Caco-2 (cell line): Measurements from ENCODE around the gene CCN5. TPM values are rescaled to one million over a fixed set of nuclear protein-coding genes. Genes with fewer than 3 reads are reported as not detected.

ENCODE experiments used
- BruUV-seq: library from RNA; stranded (reverse); fragments of 400-500 nt; replicated peaks from 2 replicates; lab custom pipeline; 2021; lab: Mats Ljungman, UMichigan
- CTCF ChIA-PET: fragments of 300-600 bp; sonication (Branson Sonifier 250); formaldehyde crosslinking; loops from one replicate; lab custom pipeline; 2022; ENCODE audit warnings: antibody characterized with exemption; lab: Charles Lee
- POLR2A ChIA-PET: fragments of 300-600 bp; sonication (Branson Sonifier 250); formaldehyde crosslinking; loops from one replicate; lab custom pipeline; 2022; ENCODE audit warnings: antibody characterized with exemption; lab: Charles Lee
- DNase-seq, 2 experiments: peaks; one replicate each; pipeline versions ENCODE4 v3.0.0 to v3.0.0-alpha.2; 2020 to 2022
- H3K27me3 ChIP-seq: replicated peaks from 2 replicates; pipeline ENCODE4 v1.6.0; 2011; ENCODE audit warnings: low read length; ENCODE audit not compliant: control insufficient read depth, insufficient read depth
- H3K36me3 ChIP-seq: 2 replicates; pipeline ENCODE4 v1.5.1; 2011; ENCODE audit warnings: low read length; ENCODE audit not compliant: control insufficient read depth, insufficient read depth
- H3K4me1 ChIP-seq: fragments of 250-450 bp; sonication (Bioruptor Pico); 2 replicates; pipeline ENCODE4 v1.5.1; 2020; ENCODE audit warnings: mild to moderate bottlenecking
- H3K4me3 ChIP-seq: 2 replicates; pipeline ENCODE4 v1.5.1; 2011; ENCODE audit warnings: low read depth, mild to moderate bottlenecking, control low read depth, low read length
- H3K9me3 ChIP-seq: fragments of 250-450 bp; sonication (Bioruptor Pico); 2 replicates; pipeline ENCODE4 v1.5.1; 2020; ENCODE audit warnings: mild to moderate bottlenecking, moderate library complexity
- H3K27ac Mint-ChIP-seq: one replicate; pipeline ENCODE4 v1.8.0; 2022; ENCODE audit warnings: mixed read lengths; ENCODE audit not compliant: unreplicated experiment
- H3K27me3 Mint-ChIP-seq: one replicate; pipeline ENCODE4 v1.8.0; 2022; ENCODE audit warnings: mixed read lengths; ENCODE audit not compliant: insufficient read depth, unreplicated experiment
- H3K36me3 Mint-ChIP-seq: one replicate; pipeline ENCODE4 v1.8.0; 2022; ENCODE audit warnings: mild to moderate bottlenecking, mixed read lengths; ENCODE audit not compliant: insufficient read depth, unreplicated experiment
- H3K4me1 Mint-ChIP-seq: one replicate; pipeline ENCODE4 v1.8.0; 2022; ENCODE audit warnings: low read depth, mixed read lengths; ENCODE audit not compliant: unreplicated experiment
- H3K4me3 Mint-ChIP-seq: one replicate; pipeline ENCODE4 v1.8.0; 2022; ENCODE audit warnings: mild to moderate bottlenecking, moderate library complexity, mixed read lengths; ENCODE audit not compliant: unreplicated experiment
- H3K9me3 Mint-ChIP-seq: one replicate; pipeline ENCODE4 v1.8.0; 2022; ENCODE audit warnings: mixed read lengths; ENCODE audit not compliant: unreplicated experiment
- intact Hi-C: fragments of 100-400 bp; cut with micrococcal nuclease; formaldehyde crosslinking; loops from one replicate; pipeline ENCODE4 v1.10.0; 2022; ENCODE audit not compliant: unreplicated experiment
- total RNA-seq: library from RNA; stranded (reverse); gene quantifications from 2 replicates; pipeline ENCODE4 v1.2.3, GENCODE V29; 2022
- TF ChIP-seq, protein P1 (sequence below), 2 experiments: fragments of 200-600 bp in 1 of 2; IDR thresholded peaks; 1 replicate in 1 of 2; 2 replicates in 1 of 2; pipeline versions ENCODE4 v1.5.1 to v1.8.0; 2011 to 2022; ENCODE audit warnings: antibody characterized with exemption in 1 of 2, control low read depth in 1 of 2, inconsistent platforms in 1 of 2, low read depth in 1 of 2, low read length in 1 of 2, mild to moderate bottlenecking in 1 of 2, moderate library complexity in 1 of 2; ENCODE audit not compliant: insufficient read depth in 1 of 2, severe bottlenecking in 1 of 2, unreplicated experiment in 1 of 2

The CCN5 gene
- total RNA-seq, 1 experiment from 2014 or later, result not detected

DNA sequence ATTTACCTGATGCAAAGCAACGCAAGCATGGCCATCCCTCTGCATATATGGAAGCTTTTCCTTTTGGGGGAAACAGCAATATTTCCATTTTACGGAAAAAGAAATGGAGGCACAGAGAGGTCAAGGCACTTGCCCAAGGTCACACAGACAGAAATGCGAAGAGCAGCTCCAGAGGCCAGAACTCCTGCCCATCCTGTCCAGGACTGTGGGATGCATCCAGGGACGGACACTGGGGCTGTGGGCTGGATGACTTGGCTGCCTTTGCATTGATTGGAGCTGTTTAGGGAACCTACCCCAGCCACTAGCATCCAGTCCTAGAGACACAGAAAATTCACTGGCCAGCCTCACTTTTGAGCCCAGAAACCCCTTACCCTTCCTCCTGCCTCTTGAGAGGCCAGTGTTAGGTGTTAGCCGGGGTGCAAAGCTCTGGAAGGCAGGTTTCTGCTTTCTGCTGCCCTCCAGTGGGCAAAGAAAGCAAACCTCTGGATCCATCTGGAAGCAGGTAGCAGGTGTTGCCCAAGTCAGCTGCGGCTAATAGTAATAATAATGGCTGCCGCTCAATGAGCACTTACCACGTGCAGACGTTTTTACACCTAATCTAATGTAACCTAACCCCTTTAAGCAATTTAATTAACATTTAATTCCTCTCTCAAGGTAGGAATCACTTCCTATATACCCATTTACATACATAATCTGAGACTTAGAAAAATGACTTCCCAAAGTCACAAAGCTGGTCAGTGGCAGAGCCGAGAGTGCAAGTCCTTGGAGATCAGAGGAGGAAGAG lies 31.7 kb upstream of the CCN5 start:
- ChIA-PET POLR2A (interaction anchor here (0.5 to 1.2 kb wide), 3 partner anchors 49 to 202 kb away, joined by 3 to 6 read pairs (median 3); partner anchors contain the start of gene YWHAB), CTCF (interaction anchor here (0.5 to 5.5 kb wide), 42 partner anchors 9 to 471 kb away, joined by 3 to 132 read pairs (median 5); partner anchors contain the start of genes ADA, KCNK15, TTPAL and YWHAB)
- intact Hi-C loops, result loop anchor here (1.0 kb wide), 1 partner anchor 73 kb away; no protein-coding TSS in a partner anchor
- peak overlapping the region; percentile 13 for H3K4me3 Mint-ChIP-seq
- H3K36me3 Mint-ChIP-seq, result peaks cover 6% of the 10 kb centered on the region
- H3K27me3 Mint-ChIP-seq, result no peaks in the 10 kb centered on the region
- Histone ChIP-seq H3K4me1 (peaks cover 21% of the 10 kb centered on the region), H3K36me3 (no peaks in the 10 kb centered on the region), H3K4me3 (no peak overlapping the region), H3K27me3 (no peaks in the 10 kb centered on the region), H3K9me3 (no peaks in the 10 kb centered on the region)
- peak; percentile 91 to 94 for DNase-seq
- peak overlapping the region; percentile 3 for H3K27ac Mint-ChIP-seq
- no peaks in the 10 kb centered on the region for H3K9me3 Mint-ChIP-seq
- TF ChIP-seq, protein P1, sequence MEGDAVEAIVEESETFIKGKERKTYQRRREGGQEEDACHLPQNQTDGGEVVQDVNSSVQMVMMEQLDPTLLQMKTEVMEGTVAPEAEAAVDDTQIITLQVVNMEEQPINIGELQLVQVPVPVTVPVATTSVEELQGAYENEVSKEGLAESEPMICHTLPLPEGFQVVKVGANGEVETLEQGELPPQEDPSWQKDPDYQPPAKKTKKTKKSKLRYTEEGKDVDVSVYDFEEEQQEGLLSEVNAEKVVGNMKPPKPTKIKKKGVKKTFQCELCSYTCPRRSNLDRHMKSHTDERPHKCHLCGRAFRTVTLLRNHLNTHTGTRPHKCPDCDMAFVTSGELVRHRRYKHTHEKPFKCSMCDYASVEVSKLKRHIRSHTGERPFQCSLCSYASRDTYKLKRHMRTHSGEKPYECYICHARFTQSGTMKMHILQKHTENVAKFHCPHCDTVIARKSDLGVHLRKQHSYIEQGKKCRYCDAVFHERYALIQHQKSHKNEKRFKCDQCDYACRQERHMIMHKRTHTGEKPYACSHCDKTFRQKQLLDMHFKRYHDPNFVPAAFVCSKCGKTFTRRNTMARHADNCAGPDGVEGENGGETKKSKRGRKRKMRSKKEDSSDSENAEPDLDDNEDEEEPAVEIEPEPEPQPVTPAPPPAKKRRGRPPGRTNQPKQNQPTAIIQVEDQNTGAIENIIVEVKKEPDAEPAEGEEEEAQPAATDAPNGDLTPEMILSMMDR (IDR thresholded peaks at IDR 0.05; ENCODE audit: insufficient read depth in 1 of 2, low read depth in 1 of 2, low read length in 1 of 2, severe bottlenecking in 1 of 2, unreplicated experiment in 1 of 2), result peak; percentile 95 to 98
- no TSS peak for BruUV-seq
- H3K4me1 Mint-ChIP-seq, result peaks cover 28% of the 10 kb centered on the region

DNA sequence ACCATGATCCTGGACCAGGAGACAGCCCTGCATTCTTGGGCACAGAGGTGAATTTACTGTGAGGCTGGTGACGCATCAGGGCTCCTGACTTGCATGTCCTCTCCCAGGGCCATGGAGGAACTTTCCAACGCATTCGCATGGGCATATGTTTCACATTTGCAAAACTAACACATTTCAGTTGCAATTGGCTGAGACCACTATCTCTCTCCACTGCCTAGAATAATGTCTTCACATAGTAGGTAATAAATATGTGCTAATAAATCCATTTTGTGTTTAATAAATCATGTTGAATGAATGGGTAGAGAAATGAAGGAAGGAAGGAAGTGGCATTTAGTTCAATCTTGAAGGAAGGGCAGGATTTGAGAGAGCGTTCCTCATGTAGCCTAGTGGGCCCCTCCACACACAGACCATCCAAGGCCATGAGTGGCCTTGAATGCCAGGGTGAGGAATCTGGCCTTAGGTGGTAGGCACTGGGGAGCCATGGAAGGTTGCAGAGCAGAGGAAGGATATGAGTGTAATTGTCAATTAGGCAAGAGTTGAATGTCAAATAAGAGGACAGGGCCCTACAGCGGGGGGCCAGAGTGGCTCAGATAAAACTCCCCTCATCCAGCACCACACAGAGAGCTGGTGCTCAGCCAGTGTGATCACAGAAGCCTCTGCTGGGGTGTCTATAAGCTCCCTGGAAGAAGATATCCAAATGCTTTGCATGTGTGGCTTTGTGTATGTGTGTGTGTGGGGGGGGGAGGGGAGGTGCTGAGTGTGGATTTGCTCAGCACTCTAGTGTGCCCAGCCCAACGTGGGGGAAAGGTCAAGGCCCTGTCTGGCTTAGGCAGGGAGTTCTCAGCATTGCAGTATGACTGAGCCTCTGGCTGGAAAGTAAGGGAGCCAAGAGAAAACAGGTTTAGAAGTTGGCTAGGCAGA lies 30.9 kb upstream of the CCN5 start:
- Histone ChIP-seq H3K9me3 (no peaks in the 10 kb centered on the region), H3K4me3 (no peak overlapping the region), H3K27me3 (no peaks in the 10 kb centered on the region), H3K4me1 (peaks cover 13% of the 10 kb centered on the region), H3K36me3 (no peaks in the 10 kb centered on the region)
- intact Hi-C loops, result no loop called here
- no peak overlapping the region for H3K4me3 Mint-ChIP-seq
- no peak for DNase-seq
- TF ChIP-seq, protein P1 (IDR thresholded peaks at IDR 0.05; ENCODE audit: insufficient read depth in 1 of 2, low read depth in 1 of 2, low read length in 1 of 2, severe bottlenecking in 1 of 2, unreplicated experiment in 1 of 2), result no peak
- BruUV-seq, result no TSS peak
- peaks cover 22% of the 10 kb centered on the region for H3K4me1 Mint-ChIP-seq
- H3K27me3 Mint-ChIP-seq, result no peaks in the 10 kb centered on the region
- H3K36me3 Mint-ChIP-seq, result peaks cover 6% of the 10 kb centered on the region
- CTCF ChIA-PET, result interaction anchor here (0.5 to 5.5 kb wide), 54 partner anchors 9 to 472 kb away, joined by 3 to 132 read pairs (median 5); partner anchors contain the start of genes ADA, KCNK15, TTPAL and YWHAB
- H3K27ac Mint-ChIP-seq, result peak overlapping the region; percentile 3
- POLR2A ChIA-PET, result interaction anchor here (0.5 to 1.2 kb wide), 4 partner anchors 48 to 218 kb away, joined by 3 to 6 read pairs (median 4); partner anchors contain the start of gene YWHAB
- no peaks in the 10 kb centered on the region for H3K9me3 Mint-ChIP-seq

DNA sequence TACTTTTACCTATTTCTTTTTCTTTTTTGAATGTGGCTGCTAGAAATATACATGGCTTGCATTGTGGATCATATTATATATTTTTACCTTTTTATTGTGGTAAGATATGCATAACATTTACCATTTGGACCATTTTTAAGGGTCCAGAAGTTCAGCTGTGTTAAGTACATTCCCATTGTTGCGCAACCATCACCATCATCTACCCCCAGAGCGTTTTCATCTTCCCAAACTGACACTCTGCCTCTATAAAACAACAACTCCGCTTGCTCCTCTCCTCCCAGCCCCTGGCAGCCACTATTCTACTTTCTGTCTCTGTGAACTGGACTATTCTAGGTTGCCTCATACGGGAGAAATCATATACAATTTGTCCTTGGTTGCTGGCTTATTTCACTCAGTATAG lies 28.2 kb upstream of the CCN5 start:
- H3K27me3 Mint-ChIP-seq, result no peaks in the 10 kb centered on the region
- TF ChIP-seq, protein P1 (IDR thresholded peaks at IDR 0.05; ENCODE audit: insufficient read depth in 1 of 2, low read depth in 1 of 2, low read length in 1 of 2, severe bottlenecking in 1 of 2, unreplicated experiment in 1 of 2), result no peak
- peaks cover 14% of the 10 kb centered on the region for H3K4me1 ChIP-seq
- no peak overlapping the region for H3K4me3 Mint-ChIP-seq
- peaks cover 33% of the 10 kb centered on the region for H3K4me1 Mint-ChIP-seq
- no TSS peak for BruUV-seq
- POLR2A ChIA-PET, result no interaction called here
- no peak for DNase-seq
- H3K9me3 ChIP-seq, result peaks cover 4% of the 10 kb centered on the region
- peaks cover 12% of the 10 kb centered on the region for H3K36me3 Mint-ChIP-seq
- no peaks in the 10 kb centered on the region for H3K36me3 ChIP-seq
- H3K27me3 ChIP-seq, result no peaks in the 10 kb centered on the region
- no peak overlapping the region for H3K4me3 ChIP-seq
- CTCF ChIA-PET, result no interaction called here
- intact Hi-C loops, result loop anchor here (5.0 kb wide), 1 partner anchor 115 kb away; no protein-coding TSS in a partner anchor
- H3K27ac Mint-ChIP-seq, result no peak overlapping the region
- peaks cover 12% of the 10 kb centered on the region for H3K9me3 Mint-ChIP-seq
